HepG2 (cell line): ENCODE results near the gene ABCD4. TPM values are rescaled to one million over a fixed set of nuclear protein-coding genes. Genes with fewer than 3 reads are reported as not detected.

Source experiments
- FOXP4 ChIP-seq: sonication (generic); formaldehyde crosslinking; IDR thresholded peaks from 2 replicates; pipeline ENCODE4 v1.4.0; 2020; ENCODE audit warnings: missing genetic modification reagents
- RAD51 ChIP-seq: fragments of 450-650 bp; IDR thresholded peaks from 2 replicates; pipeline ENCODE4 v1.6.1; 2016; ENCODE audit warnings: borderline replicate concordance
- REL ChIP-seq: sonication (generic); formaldehyde crosslinking; conservative IDR thresholded peaks from 2 replicates; pipeline ENCODE4 v1.8.0; 2022; ENCODE audit warnings: mild to moderate bottlenecking, missing genetic modification reagents, moderate library complexity
- RXRB ChIP-seq: IDR thresholded peaks from 2 replicates; pipeline ENCODE4 v1.6.1; 2016; ENCODE audit warnings: borderline replicate concordance, missing genetic modification reagents, missing compliant biosample characterization
- SP4 ChIP-seq: sonication (generic); formaldehyde crosslinking; IDR thresholded peaks from 2 replicates; pipeline ENCODE4 v1.8.1; 2023; ENCODE audit warnings: mild to moderate bottlenecking, missing genetic modification reagents
- THRA ChIP-seq: sonication (generic); formaldehyde crosslinking; IDR thresholded peaks from 2 replicates; pipeline ENCODE4 v1.4.0; 2020; ENCODE audit warnings: missing genetic modification reagents, borderline replicate concordance
- ZBTB21 ChIP-seq: sonication (generic); formaldehyde crosslinking; IDR thresholded peaks from 2 replicates; pipeline ENCODE4 v1.4.0; 2020; ENCODE audit warnings: missing genetic modification reagents
- ZFX ChIP-seq: sonication (generic); formaldehyde crosslinking; IDR thresholded peaks from 2 replicates; pipeline ENCODE4 v1.4.0; 2020; ENCODE audit warnings: mild to moderate bottlenecking, low read depth, missing genetic modification reagents, moderate library complexity
- ZNF205 ChIP-seq: IDR thresholded peaks from 2 replicates; pipeline ENCODE4 v1.6.1; 2018; ENCODE audit warnings: missing biosample characterization, missing genetic modification reagents
- ZNF563 ChIP-seq: sonication (generic); formaldehyde crosslinking; IDR thresholded peaks from 2 replicates; pipeline ENCODE4 v1.8.0; 2022; ENCODE audit warnings: mild to moderate bottlenecking, moderate library complexity, missing genetic modification reagents
- ZNF574 ChIP-seq: sonication (generic); formaldehyde crosslinking; IDR thresholded peaks from 2 replicates; pipeline ENCODE4 v1.4.0; 2020; ENCODE audit warnings: missing genetic modification reagents
- ZNF709 ChIP-seq: sonication (generic); formaldehyde crosslinking; IDR thresholded peaks from 2 replicates; pipeline ENCODE4 v1.5.0; 2020; ENCODE audit warnings: mild to moderate bottlenecking, missing genetic modification reagents
- ZNF781 ChIP-seq: sonication (generic); formaldehyde crosslinking; IDR thresholded peaks from 2 replicates; pipeline ENCODE4 v1.5.1; 2020; ENCODE audit warnings: borderline replicate concordance, mild to moderate bottlenecking, missing genetic modification reagents; ENCODE audit errors: not compliant biosample characterization
- polyA plus RNA-seq, 8 experiments: library from polyadenylated mRNA; depleted of rRNA in 3 of 8; stranded (reverse) in 7 of 8; unstranded in 1 of 8; fragments of >200 nt; fragmentation: Illumina TruSeq in 4 of 8; extraction: Trizol in 4 of 8; gene quantifications; 2 replicates each; pipeline versions ENCODE4 v1.2.1 to v1.2.3, GENCODE V29; 2011 to 2016; ENCODE audit warnings: low read depth in 4 of 8, missing spikeins in 1 of 8, mixed read lengths in 1 of 8; ENCODE audit not compliant: insufficient read depth in 1 of 8
- total RNA-seq, 5 experiments: library from RNA; depleted of rRNA; stranded (reverse); fragments of >200 nt; fragmentation: Illumina TruSeq; extraction: Trizol; gene quantifications; 2 replicates each; pipeline ENCODE4 v1.2.3, GENCODE V29; 2016; ENCODE audit warnings: low read depth in 1 of 5
- TF ChIP-seq, protein P1 (sequence below): sonication (generic); formaldehyde crosslinking; IDR thresholded peaks from one replicate; pipeline ENCODE4 v1.5.1; 2020; ENCODE audit warnings: mild to moderate bottlenecking, missing genetic modification reagents; ENCODE audit errors: not compliant biosample characterization

Gene ABCD4
- total and polyA plus RNA-seq, 2 of the 13 experiments (the other 11 are each of a cell fraction or from before 2014, with no cell fraction given) = 47.5 to 50.5 TPM

GRCh38 chr14:74296037-74296467 lies 6.7 kb downstream of the ABCD4 start (continued):
- TF ChIP-seq ZNF574 = peak; percentile 93
- TF ChIP-seq THRA = peak; percentile 53; the same call in 1 of the 2 replicates
- peak; percentile 76 for TF ChIP-seq RXRB
- peak; percentile 88 for TF ChIP-seq ZNF781 (CRISPR knock-in tag)
- peak; percentile 88 for TF ChIP-seq ZFX (CRISPR knock-in tag)
- TF ChIP-seq, protein P1, sequence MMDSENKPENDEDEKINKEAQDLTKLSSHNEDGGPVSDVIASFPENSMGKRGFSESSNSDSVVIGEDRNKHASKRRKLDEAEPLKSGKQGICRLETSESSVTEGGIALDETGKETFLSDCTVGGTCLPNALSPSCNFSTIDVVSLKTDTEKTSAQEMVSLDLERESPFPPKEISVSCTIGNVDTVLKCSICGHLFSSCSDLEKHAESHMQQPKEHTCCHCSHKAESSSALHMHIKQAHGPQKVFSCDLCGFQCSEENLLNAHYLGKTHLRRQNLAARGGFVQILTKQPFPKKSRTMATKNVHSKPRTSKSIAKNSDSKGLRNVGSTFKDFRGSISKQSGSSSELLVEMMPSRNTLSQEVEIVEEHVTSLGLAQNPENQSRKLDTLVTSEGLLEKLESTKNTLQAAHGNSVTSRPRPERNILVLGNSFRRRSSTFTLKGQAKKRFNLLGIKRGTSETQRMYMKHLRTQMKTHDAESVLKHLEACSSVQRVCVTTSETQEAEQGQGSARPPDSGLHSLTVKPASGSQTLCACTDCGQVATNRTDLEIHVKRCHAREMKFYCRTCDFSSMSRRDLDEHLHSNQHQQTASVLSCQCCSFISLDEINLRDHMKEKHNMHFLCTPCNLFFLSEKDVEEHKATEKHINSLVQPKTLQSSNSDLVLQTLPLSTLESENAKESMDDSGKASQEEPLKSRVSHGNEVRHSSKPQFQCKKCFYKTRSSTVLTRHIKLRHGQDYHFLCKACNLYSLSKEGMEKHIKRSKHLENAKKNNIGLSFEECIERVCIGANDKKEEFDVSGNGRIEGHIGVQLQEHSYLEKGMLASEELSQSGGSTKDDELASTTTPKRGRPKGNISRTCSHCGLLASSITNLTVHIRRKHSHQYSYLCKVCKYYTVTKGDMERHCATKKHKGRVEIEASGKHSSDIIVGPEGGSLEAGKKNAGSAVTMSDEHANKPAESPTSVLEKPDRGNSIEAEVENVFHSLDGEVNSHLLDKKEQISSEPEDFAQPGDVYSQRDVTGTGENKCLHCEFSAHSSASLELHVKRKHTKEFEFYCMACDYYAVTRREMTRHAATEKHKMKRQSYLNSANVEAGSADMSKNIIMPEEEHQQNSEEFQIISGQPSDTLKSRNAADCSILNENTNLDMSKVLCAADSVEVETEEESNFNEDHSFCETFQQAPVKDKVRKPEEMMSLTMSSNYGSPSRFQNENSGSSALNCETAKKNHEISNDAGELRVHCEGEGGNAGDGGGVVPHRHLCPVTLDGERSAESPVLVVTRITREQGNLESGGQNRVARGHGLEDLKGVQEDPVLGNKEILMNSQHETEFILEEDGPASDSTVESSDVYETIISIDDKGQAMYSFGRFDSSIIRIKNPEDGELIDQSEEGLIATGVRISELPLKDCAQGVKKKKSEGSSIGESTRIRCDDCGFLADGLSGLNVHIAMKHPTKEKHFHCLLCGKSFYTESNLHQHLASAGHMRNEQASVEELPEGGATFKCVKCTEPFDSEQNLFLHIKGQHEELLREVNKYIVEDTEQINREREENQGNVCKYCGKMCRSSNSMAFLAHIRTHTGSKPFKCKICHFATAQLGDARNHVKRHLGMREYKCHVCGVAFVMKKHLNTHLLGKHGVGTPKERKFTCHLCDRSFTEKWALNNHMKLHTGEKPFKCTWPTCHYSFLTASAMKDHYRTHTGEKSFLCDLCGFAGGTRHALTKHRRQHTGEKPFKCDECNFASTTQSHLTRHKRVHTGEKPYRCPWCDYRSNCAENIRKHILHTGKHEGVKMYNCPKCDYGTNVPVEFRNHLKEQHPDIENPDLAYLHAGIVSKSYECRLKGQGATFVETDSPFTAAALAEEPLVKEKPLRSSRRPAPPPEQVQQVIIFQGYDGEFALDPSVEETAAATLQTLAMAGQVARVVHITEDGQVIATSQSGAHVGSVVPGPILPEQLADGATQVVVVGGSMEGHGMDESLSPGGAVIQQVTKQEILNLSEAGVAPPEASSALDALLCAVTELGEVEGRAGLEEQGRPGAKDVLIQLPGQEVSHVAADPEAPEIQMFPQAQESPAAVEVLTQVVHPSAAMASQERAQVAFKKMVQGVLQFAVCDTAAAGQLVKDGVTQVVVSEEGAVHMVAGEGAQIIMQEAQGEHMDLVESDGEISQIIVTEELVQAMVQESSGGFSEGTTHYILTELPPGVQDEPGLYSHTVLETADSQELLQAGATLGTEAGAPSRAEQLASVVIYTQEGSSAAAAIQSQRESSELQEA (CRISPR knock-in tag) = peak; percentile 75
- TF ChIP-seq ZNF563 (CRISPR knock-in tag) = peak; percentile 56; the same call in 1 of the 2 replicates
- peak; percentile 60; the same call in 1 of the 2 replicates for TF ChIP-seq ZNF709 (CRISPR knock-in tag)
- TF ChIP-seq REL (CRISPR knock-in tag) = 0 out of 2 replicates have a peak, but pooled peaks have one; percentile 51
- 0 out of 2 replicates have a peak, but pooled peaks have one; percentile 16 for TF ChIP-seq FOXP4
- TF ChIP-seq ZNF205 (CRISPR knock-in tag) = 0 out of 2 replicates have a peak, but pooled peaks have one; percentile 34
- peak; percentile 80 for TF ChIP-seq RAD51
- TF ChIP-seq SP4 (CRISPR knock-in tag) = peak; percentile 64
- TF ChIP-seq ZBTB21 (CRISPR knock-in tag) = no peak
